HG03457 (cell line): Measurements from ENCODE around the gene PSIP1.
"Not testable (repeated sequence)": the region's sequence is repeated elsewhere in the genome, so short reads cannot be mapped to it uniquely, and the experiment has no call there.

Experiments
- ATAC-seq: cut with Tn5 transposase; IDR thresholded peaks from one replicate; pipeline ENCODE4 v1.9.1; 2021; ENCODE audit warnings: moderate number of reproducible peaks; ENCODE audit not compliant: unreplicated experiment

The PSIP1 gene

DNA sequence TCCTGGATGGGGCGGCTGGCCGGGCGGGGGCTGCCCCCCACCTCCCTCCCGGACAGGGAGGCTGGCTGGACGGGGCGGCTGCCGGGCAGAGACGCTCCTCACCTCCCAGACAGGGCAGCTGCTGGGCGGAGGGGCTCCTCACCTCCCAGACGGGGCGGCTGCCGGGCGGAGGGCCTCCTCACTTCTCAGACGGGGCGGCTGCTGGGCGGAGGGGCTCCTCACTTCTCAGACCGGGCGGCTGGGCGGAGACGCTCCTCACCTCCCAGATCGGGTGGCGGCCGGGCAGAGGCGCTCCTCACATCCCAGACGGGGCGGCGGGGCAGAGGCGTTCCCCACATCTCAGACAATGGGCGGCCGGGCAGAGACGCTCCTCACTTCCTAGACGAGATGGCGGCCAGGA, 68.5 kb downstream of the PSIP1 start:
- not testable (repeated sequence) for ATAC-seq

GRCh38 chr9:15441841-15442240, 68.9 kb downstream of the PSIP1 start:
- ATAC-seq = not testable (repeated sequence)

DNA sequence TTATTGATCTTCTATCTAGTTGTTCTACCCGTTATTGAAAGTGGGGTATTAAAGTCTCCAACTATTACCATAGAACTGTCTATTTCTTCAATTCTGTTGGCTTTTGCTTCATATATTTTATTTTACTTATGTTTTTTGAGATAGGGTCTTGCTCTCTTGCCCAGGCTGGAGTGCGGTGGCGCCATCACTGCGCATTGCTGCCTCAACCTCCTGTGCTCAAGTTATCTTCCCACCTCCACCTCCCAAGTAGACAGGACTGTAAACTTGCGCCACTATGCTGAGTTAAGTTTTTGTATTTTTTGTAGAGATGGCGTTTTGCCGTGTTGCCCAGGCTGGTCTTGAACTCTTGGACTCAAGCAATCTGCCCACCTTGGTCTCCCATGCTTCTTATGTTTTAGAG, 71.9 kb downstream of the PSIP1 start:
- no peak for ATAC-seq

DNA sequence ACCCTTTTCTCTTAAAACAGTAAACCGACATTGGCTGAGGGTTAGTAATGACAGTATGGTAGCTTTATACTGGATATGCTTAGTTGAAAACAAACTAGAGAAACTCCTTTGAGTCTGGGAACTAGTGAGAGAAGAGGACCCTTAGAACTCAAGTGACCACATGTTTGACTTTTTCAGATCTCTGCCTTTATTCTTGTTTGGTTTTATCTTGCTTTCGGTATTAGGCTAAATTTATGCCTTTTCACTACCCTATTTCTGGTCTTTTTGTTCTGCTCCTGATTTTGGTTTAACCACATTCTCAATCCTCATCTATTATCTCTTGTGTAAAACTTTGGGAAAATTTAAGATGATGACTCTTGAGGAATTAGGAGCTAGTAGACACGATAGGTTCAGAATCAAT, 77.1 kb downstream of the PSIP1 start:
- ATAC-seq = peak; percentile 54

GRCh38 chr9:15433191-15433590, 77.6 kb downstream of the PSIP1 start:
- no peak for ATAC-seq

DNA sequence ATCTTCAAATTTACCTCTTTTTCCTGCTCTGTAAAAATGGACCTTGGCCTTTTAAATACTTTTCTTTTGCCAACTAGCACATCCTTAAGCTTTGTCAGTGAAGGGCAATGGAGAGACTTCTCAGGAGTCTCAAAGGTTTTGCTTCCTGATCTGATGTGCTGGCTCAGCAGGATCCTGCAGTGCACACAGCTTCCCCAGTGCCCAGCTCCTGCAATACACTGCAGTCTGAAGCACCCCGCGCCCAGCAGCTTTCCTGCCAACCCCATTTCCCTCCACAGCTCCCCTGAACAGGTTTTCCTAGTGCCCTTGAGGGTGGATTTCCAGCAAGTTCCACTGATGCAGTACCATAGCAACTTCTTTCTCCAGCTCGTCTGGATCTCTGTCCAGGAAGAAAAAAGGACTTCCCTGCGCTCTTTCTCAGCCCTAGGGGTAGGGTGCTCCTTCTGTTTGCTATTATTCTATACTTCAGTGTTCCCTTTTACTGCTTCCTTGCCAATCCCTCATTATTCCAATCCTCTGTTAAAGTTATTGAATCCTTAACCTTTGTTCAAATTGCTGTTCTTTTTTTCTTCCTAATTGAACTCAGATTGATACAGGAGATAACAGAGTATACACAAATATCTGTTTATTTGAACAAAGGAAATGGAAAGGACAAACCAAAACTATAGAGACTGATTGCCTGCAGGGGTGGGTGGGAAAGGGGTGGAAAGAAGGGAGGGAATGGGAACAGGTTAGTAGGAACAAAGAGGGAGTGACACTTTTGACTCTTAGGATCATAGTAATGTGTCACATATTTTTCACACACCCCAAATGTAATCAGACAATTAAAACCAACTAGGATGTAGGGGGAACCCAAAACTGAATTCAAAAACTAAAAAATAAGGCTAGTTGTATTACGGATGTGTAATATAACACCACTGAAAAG, 79.6 kb downstream of the PSIP1 start:
- ATAC-seq = no peak

DNA sequence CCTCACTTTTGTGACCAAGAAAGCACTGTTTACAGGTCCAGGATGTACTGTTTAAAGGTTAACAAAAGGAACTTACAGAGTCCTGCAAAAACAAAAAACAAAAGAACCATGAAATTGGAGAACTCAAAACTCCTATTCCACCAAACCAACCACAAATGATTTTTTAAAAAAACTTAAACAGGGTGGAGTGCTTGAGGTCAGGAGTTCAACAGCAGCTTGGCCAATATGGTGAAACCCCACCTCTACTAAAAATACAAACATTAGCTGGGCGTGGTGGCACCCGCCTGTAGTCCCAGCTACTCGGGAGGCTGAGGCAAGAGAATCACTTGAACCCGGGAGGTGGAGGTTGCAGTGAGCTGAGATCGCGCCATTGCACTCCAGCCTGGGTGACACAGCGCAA, 83.1 kb downstream of the PSIP1 start:
- not testable (repeated sequence) for ATAC-seq

DNA sequence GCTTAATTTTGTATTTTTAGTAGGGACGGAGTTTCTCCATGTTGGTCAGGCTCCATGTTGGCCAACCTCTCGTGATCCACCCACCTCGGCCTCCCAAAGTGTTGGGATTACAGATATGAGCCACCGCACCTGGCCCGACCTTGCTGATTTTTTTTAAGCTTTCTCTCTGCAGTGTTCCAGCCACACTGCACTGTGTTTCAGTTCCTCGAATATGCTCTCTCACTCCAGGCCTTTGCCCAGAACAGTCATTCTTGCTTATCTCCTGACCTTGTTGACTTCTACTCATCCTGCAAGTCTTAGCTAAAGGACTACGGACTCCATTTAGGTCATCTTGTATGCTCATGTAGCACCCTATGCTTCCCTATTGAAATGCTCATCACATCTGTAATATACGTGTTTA, 84.8 kb downstream of the PSIP1 start:
- ATAC-seq = no peak

DNA sequence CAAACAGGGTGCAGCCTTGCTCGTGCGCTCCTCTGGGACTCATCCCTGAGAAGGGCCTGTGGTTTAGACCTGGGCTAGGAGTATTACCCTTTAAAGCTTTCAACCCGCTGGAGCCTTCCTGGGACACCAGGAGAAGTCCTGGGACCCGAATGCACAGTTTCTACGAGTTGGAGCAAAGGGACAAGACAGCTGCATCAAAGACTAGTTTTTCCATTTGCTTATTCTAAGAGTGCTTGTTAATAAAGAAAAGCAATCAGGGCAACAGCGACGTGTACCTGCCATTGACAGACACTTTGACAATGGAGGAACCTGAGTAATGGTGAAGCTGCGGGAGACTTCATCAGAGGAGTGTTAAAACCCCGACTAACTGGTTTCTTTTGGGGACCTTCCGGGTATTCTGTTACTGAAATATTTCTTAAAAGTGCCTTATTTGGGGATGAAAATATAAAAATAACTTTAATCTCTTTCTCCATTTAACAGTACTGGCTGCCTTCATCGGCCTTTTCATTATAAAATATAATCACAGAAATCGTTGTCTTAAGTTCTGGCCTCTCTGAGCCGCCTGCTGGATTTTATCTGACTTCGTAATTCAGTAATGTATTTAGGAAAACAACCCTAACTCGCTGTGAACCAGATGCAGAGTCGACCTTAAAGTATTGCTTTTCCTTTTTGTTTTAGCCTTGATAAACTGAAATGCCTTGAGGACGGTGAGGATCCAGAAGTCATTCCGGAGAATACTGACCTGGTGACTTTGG, 87.4 kb downstream of the PSIP1 start:
- no peak for ATAC-seq

GRCh38 chr9:15422372-15423230, 88.2 kb downstream of the PSIP1 start, which contains the start of gene SNAPC3:
Gene SNAPC3, plus strand, starts transcription at chr9:15422876. Its CDS starts 4 bp downstream, at chr9:15422880.
- peak; percentile 98 for ATAC-seq

GRCh38 chr9:15421990-15422371, 88.8 kb downstream of the PSIP1 start:
- ATAC-seq = no peak

DNA sequence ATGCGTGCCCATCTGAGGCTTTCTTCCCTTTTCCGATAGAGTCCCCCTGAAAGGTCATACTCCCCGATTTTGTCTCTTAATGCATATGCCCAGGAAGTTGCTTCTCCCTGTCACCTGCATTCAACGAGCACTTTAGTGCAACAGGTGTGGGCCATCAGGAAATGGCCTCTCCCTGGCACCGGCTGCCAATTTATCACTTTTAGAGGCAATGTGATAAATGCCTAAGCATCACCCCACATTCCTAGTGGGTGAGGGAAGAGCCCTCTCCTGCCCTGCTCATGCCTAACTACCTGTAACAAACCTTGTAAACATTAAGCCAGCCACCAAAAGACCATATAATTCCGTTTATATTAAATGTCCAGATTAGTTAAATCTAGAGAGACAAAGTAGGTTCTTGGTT, 89.2 kb downstream of the PSIP1 start:
- ATAC-seq = no peak

DNA sequence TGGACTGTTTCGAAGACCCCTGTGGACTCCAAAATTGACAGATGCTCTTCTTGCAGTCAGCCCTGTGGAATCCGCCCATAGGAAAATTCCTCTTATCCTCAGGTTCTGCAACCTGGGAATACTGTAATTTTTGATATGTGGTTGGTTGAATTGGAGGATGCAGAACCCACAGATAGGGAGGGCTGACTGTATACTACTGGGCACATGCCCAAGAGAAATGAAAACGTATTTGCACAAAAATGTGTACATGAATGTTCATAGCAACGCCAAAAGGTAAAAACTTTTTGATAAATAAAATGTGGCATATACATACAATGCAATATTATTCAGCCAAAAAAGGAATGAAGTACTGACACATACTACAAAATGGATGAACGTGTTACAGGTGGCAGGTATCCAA, 90.0 kb downstream of the PSIP1 start:
- ATAC-seq = no peak

- ATAC-seq = no peak
Observed at GRCh38 chr9:15417626-15418025, 93.1 kb downstream of the PSIP1 start.

- ATAC-seq = no peak
Observed at GRCh38 chr9:15416880-15417279, 93.9 kb downstream of the PSIP1 start.
